Neuronal stem cell (in vitro differentiated cells): ENCODE results near the gene RIPOR1.

ENCODE experiments used
- DNase-seq: peaks from one replicate; pipeline ENCODE4 v3.0.0-alpha.2; 2013; ENCODE audit warnings: low spot score
- H2AFZ ChIP-seq: one replicate; pipeline ENCODE4 v1.6.1; 2013; ENCODE audit warnings: mild to moderate bottlenecking, low read length, inconsistent platforms
- H2AK5ac ChIP-seq: 2 replicates; pipeline ENCODE4 v1.6.1; 2013; ENCODE audit warnings: low read depth, mild to moderate bottlenecking, inconsistent platforms, low read length, moderate library complexity, mixed read lengths
- H2BK120ac ChIP-seq: 2 replicates; pipeline ENCODE4 v1.6.1; 2013; ENCODE audit warnings: low read depth, mild to moderate bottlenecking, inconsistent platforms, low read length, moderate library complexity, mixed read lengths
- H2BK12ac ChIP-seq: one replicate; pipeline ENCODE4 v1.6.1; 2013; ENCODE audit warnings: low read length, inconsistent platforms
- H2BK15ac ChIP-seq: 2 replicates; pipeline ENCODE4 v1.6.1; 2013; ENCODE audit warnings: mild to moderate bottlenecking, low read length, inconsistent platforms, mixed read lengths
- H2BK5ac ChIP-seq: one replicate; pipeline ENCODE4 v1.6.1; 2013; ENCODE audit warnings: inconsistent platforms, mild to moderate bottlenecking, low read length, moderate library complexity
- H3K14ac ChIP-seq: one replicate; pipeline ENCODE4 v1.6.1; 2013; ENCODE audit warnings: low read length, inconsistent platforms
- H3K18ac ChIP-seq: 2 replicates; pipeline ENCODE4 v1.6.1; 2013; ENCODE audit warnings: low read length, inconsistent platforms
- H3K23ac ChIP-seq: 2 replicates; pipeline ENCODE4 v1.6.1; 2013; ENCODE audit warnings: low read depth, mild to moderate bottlenecking, mixed read lengths, low read length, inconsistent platforms; ENCODE audit not compliant: poor library complexity
- H3K27ac ChIP-seq: replicated peaks from 3 replicates; pipeline ENCODE4 v1.5.1; 2013; ENCODE audit warnings: low read length, inconsistent platforms
- H3K27me3 ChIP-seq, 3 experiments: 2 replicates each; pipeline ENCODE4 v1.6.1; 2013; ENCODE audit warnings: low read length in 3 of 3, mild to moderate bottlenecking in 2 of 3, inconsistent platforms in 1 of 3, low read depth in 1 of 3, mixed read lengths in 1 of 3, moderate library complexity in 1 of 3; ENCODE audit not compliant: control insufficient read depth in 3 of 3, insufficient read depth in 3 of 3
- H3K36me3 ChIP-seq, 2 donors: replicated peaks in 1 of 2; 2 replicates each; pipeline ENCODE4 v1.6.1; 2013; ENCODE audit warnings: low read length in 2 of 2; ENCODE audit not compliant: control insufficient read depth in 2 of 2, insufficient read depth in 2 of 2
- H3K4ac ChIP-seq: 2 replicates; pipeline ENCODE4 v1.6.1; 2013; ENCODE audit warnings: inconsistent platforms, mild to moderate bottlenecking, low read length, moderate library complexity
- H3K4me1 ChIP-seq, 2 donors: 1 replicate in 1 of 2; 2 replicates in 1 of 2; pipeline ENCODE4 v1.6.1; 2013; ENCODE audit warnings: low read length in 2 of 2, low read depth in 1 of 2; ENCODE audit not compliant: control insufficient read depth in 2 of 2, insufficient read depth in 1 of 2
- H3K4me2 ChIP-seq: one replicate; pipeline ENCODE4 v1.6.1; 2013; ENCODE audit warnings: mild to moderate bottlenecking, low read length, inconsistent platforms; ENCODE audit not compliant: insufficient read depth, poor library complexity, severe bottlenecking
- H3K4me3 ChIP-seq, 2 donors: 2 replicates each; pipeline ENCODE4 v1.5.1; 2013; ENCODE audit warnings: low read length in 2 of 2, mild to moderate bottlenecking in 2 of 2, inconsistent platforms in 1 of 2, moderate library complexity in 1 of 2
- H3K79me1 ChIP-seq: one replicate; pipeline ENCODE4 v1.6.1; 2013; ENCODE audit warnings: low read depth, mild to moderate bottlenecking, inconsistent platforms, low read length, moderate library complexity
- H3K9ac ChIP-seq: one replicate; pipeline ENCODE4 v1.6.1; 2013; ENCODE audit warnings: mild to moderate bottlenecking, low read depth, low read length, inconsistent platforms; ENCODE audit not compliant: poor library complexity
- H3K9me3 ChIP-seq, 2 donors: replicated peaks in 1 of 2; 2 replicates each; pipeline versions ENCODE3 to v1.6.1; 2013; ENCODE audit warnings: low read length in 2 of 2, mild to moderate bottlenecking in 2 of 2, inconsistent platforms in 1 of 2, low read depth in 1 of 2, mixed read lengths in 1 of 2, moderate library complexity in 1 of 2; ENCODE audit not compliant: control insufficient read depth in 2 of 2, insufficient read depth in 1 of 2
- H4K8ac ChIP-seq: one replicate; pipeline ENCODE4 v1.6.1; 2013; ENCODE audit warnings: low read depth, mild to moderate bottlenecking, inconsistent platforms, low read length, moderate library complexity
- H4K91ac ChIP-seq: one replicate; pipeline ENCODE4 v1.6.1; 2013; ENCODE audit warnings: low read length, low read depth, mild to moderate bottlenecking, inconsistent platforms; ENCODE audit not compliant: poor library complexity
- WGBS, 2 donors: extraction: QIAGEN DNeasy Blood & Tissue Kit; methylation state at CpG; one replicate each; pipeline ENCODE4 v1.1.7; 2013; ENCODE audit warnings: missing lambda C conversion rate in 2 of 2, mixed read lengths in 1 of 2; ENCODE audit not compliant: insufficient read length in 2 of 2, insufficient replicate concordance in 1 of 2; ENCODE audit errors: extremely low coverage in 2 of 2; 5-methylcytosine and 5-hydroxymethylcytosine counted together

RIPOR1 gene

DNA sequence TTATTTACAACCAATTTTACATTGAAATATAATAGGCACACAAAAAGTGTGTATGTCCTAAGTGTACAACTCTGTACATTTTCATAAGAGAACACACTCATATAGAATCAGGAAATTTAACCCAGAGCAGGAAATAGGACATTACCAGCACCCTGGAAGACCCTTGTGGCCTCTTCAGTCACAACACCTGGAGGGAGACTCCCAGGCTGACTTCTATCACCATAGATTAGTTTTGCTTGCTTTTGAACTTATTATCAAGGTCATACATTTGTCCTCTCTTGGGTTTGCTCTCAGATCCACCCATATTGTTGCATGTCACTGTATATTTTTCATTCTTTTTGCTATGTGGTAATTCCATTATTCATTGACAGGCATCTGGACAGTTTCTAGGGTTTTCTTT is 5.8 kb downstream of the RIPOR1 start:
- Histone ChIP-seq H3K79me1 (peaks cover 6% of the 10 kb centered on the region), H3K4me3 (no peak overlapping the region), H3K9ac (no peak overlapping the region), H3K23ac (no peak overlapping the region), H3K4ac (no peak overlapping the region), H3K14ac (no peak overlapping the region), H3K9me3 (peaks cover 0 to 3% of the 10 kb centered on the region in 2 donors), H2BK12ac (no peak overlapping the region), H3K36me3 (peaks cover 0 to 14% of the 10 kb centered on the region in 2 donors), H3K4me2 (no peak overlapping the region), H3K4me1 (peaks cover 16 to 25% of the 10 kb centered on the region in 2 donors), H2BK5ac (no peak overlapping the region), H4K8ac (no peak overlapping the region), H3K27me3 (peaks cover 0 to 82% (median 9%) of the 10 kb centered on the region in 3 experiments), H4K91ac (no peak overlapping the region), H2AFZ (no peak overlapping the region), H2BK15ac (no peak overlapping the region), H2BK120ac (no peak overlapping the region), H2AK5ac (no peak overlapping the region), H3K18ac (no peak overlapping the region), H3K27ac (no peak overlapping the region)
- no peak for DNase-seq

DNA sequence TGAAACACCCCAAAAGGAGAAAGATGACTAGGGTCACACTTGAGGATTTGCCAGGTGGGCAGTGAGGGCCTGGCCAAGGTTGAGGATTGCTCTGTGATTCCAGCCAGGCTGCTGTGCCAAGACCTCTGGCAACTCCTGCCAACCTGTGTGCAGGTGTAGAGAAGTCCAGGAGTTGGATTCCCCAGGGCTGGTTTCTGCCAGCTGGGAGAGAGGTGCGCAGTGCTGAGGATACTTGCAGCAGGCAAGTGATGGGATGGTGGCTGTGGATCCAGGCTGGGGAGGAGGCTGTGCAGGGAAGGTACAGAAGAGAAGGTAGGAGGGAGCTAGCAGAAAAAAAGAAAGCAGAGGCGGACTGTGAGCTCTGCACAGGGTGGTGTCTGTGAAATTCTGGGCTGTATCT is 6.6 kb downstream of the RIPOR1 start:
- no peak overlapping the region for H2BK12ac ChIP-seq
- no peak overlapping the region for H3K18ac ChIP-seq
- H2AK5ac ChIP-seq, result no peak overlapping the region
- no peak overlapping the region for H2BK15ac ChIP-seq
- peaks cover 6 to 22% of the 10 kb centered on the region in 2 donors for H3K36me3 ChIP-seq
- H2AFZ ChIP-seq, result no peak overlapping the region
- DNase-seq, result no peak
- no peak overlapping the region for H3K23ac ChIP-seq
- no peak overlapping the region for H3K9ac ChIP-seq
- no peak overlapping the region for H2BK120ac ChIP-seq
- H3K27me3 ChIP-seq, result peaks cover 0 to 83% (median 9%) of the 10 kb centered on the region in 3 experiments
- H3K79me1 ChIP-seq, result peaks cover 6% of the 10 kb centered on the region
- H3K4ac ChIP-seq, result no peak overlapping the region
- H3K27ac ChIP-seq, result no peak overlapping the region
- no peak overlapping the region for H4K8ac ChIP-seq
- no CpG with 5 or more reads among the region's 2 CpGs for WGBS, 2 donors
- no peak overlapping the region for H3K4me2 ChIP-seq
- peaks cover 0 to 3% of the 10 kb centered on the region in 2 donors for H3K9me3 ChIP-seq
- peaks cover 13 to 18% of the 10 kb centered on the region in 2 donors for H3K4me1 ChIP-seq
- H3K14ac ChIP-seq, result no peak overlapping the region
- H2BK5ac ChIP-seq, result no peak overlapping the region
- H4K91ac ChIP-seq, result no peak overlapping the region
- no peak overlapping the region for H3K4me3 ChIP-seq

DNA sequence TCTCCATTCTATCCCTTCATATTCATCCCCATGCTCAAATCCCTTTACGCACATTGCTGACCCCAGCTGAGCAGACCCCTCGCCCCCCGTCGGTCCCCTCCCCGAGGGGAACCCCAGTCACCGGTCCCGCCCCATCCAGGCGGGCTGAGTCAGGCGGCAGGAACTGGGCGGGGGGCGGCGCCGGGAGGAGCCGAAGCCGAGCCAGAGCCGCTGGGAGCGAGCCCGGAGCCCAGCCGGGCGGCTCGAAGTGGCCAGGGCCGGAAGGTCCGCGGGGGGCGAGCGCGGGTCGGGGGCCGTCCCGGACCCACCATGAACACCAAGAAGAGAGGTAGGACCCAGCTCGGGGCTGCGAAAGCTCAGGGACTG is 8.6 kb downstream of the RIPOR1 start:
- Histone ChIP-seq H2AK5ac (peak overlapping the region; percentile 87), H4K91ac (no peak overlapping the region), H3K4me2 (peak overlapping the region; percentile 97), H3K79me1 (peaks cover 3% of the 10 kb centered on the region), H4K8ac (no peak overlapping the region), H3K36me3 (peaks cover 22 to 43% of the 10 kb centered on the region in 2 donors), H3K4me1 (peaks cover 8 to 13% of the 10 kb centered on the region in 2 donors), H2BK5ac (no peak overlapping the region), H3K27me3 (peaks cover 0 to 66% (median 7%) of the 10 kb centered on the region in 3 experiments), H3K23ac (peak overlapping the region; percentile 26), H3K18ac (peak overlapping the region; percentile 90), H3K4ac (no peak overlapping the region), H2BK12ac (peak overlapping the region; percentile 35), H2BK15ac (no peak overlapping the region), H2BK120ac (no peak overlapping the region), H3K27ac (no peak overlapping the region), H3K14ac (peak overlapping the region; percentile 31), H3K9me3 (peaks cover 0 to 3% of the 10 kb centered on the region in 2 donors), H3K4me3 (peak overlapping the region; percentile 56 to 86), H2AFZ (peak overlapping the region; percentile 83), H3K9ac (peak overlapping the region; percentile 88)
- WGBS, 2 donors, result no CpG with 5 or more reads among the region's 32 CpGs
- DNase-seq, result no peak

GRCh38 chr16:67537636-67538591 is 9.3 kb downstream of the RIPOR1 start:
- H2BK12ac ChIP-seq, result peak overlapping the region; percentile 35
- H3K36me3 ChIP-seq, result peaks cover 26 to 45% of the 10 kb centered on the region in 2 donors
- H2BK5ac ChIP-seq, result no peak overlapping the region
- no peak for DNase-seq
- peak overlapping the region; percentile 91 for H3K9ac ChIP-seq
- H3K14ac ChIP-seq, result peak overlapping the region; percentile 31
- no CpG with 5 or more reads among the region's 97 CpGs for WGBS, 2 donors
- peak overlapping the region; percentile 87 for H2AK5ac ChIP-seq
- peak overlapping the region; percentile 83 for H2AFZ ChIP-seq
- H4K91ac ChIP-seq, result no peak overlapping the region
- peak overlapping the region; percentile 56 to 86 for H3K4me3 ChIP-seq
- H2BK15ac ChIP-seq, result no peak overlapping the region
- H3K9me3 ChIP-seq, result peaks cover 0 to 3% of the 10 kb centered on the region in 2 donors
- peaks cover 8 to 13% of the 10 kb centered on the region in 2 donors for H3K4me1 ChIP-seq
- H3K4ac ChIP-seq, result no peak overlapping the region
- peaks cover 0 to 60% (median 7%) of the 10 kb centered on the region in 3 experiments for H3K27me3 ChIP-seq
- H3K23ac ChIP-seq, result peak overlapping the region; percentile 29
- peak overlapping the region; percentile 90 for H3K18ac ChIP-seq
- no peak overlapping the region for H3K27ac ChIP-seq
- H2BK120ac ChIP-seq, result no peak overlapping the region
- no peak overlapping the region for H4K8ac ChIP-seq
- H3K79me1 ChIP-seq, result peaks cover 3% of the 10 kb centered on the region
- peak overlapping the region; percentile 97 for H3K4me2 ChIP-seq
